Fibroblast of villous mesenchyme (primary cell): ENCODE measurements around the gene TMEM108. TPM values are rescaled to one million over a fixed set of nuclear protein-coding genes. Genes with fewer than 3 reads are reported as not detected.

Experiments
- DNase-seq: peaks from one replicate; pipeline ENCODE4 v3.0.0-alpha.2; 2010; ENCODE audit warnings: low read depth
- H3K4me3 ChIP-seq: 2 replicates; pipeline ENCODE4 v1.5.1; 2011; ENCODE audit warnings: low read depth, mild to moderate bottlenecking, low read length
- total RNA-seq: library from RNA; depleted of rRNA; stranded (reverse); fragments of >200 nt; gene quantifications from 2 replicates; pipeline ENCODE4 v1.2.3, GENCODE V29; 2012
- TF ChIP-seq, protein P1 (sequence below): IDR thresholded peaks from 2 replicates; pipeline ENCODE4 v1.5.1; 2012; ENCODE audit warnings: low read depth, mild to moderate bottlenecking, low read length; ENCODE audit not compliant: insufficient read depth

TMEM108 gene
- total RNA-seq, 1 donor: under 0.01 TPM

- no peak for DNase-seq
- no peak overlapping the region for H3K4me3 ChIP-seq
- TF ChIP-seq, protein P1, sequence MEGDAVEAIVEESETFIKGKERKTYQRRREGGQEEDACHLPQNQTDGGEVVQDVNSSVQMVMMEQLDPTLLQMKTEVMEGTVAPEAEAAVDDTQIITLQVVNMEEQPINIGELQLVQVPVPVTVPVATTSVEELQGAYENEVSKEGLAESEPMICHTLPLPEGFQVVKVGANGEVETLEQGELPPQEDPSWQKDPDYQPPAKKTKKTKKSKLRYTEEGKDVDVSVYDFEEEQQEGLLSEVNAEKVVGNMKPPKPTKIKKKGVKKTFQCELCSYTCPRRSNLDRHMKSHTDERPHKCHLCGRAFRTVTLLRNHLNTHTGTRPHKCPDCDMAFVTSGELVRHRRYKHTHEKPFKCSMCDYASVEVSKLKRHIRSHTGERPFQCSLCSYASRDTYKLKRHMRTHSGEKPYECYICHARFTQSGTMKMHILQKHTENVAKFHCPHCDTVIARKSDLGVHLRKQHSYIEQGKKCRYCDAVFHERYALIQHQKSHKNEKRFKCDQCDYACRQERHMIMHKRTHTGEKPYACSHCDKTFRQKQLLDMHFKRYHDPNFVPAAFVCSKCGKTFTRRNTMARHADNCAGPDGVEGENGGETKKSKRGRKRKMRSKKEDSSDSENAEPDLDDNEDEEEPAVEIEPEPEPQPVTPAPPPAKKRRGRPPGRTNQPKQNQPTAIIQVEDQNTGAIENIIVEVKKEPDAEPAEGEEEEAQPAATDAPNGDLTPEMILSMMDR: no peak
These were observed 236.3 kb downstream of the TMEM108 start for GRCh38 chr3:133274477-133274876.

- TF ChIP-seq, protein P1: no peak
- no peak overlapping the region for H3K4me3 ChIP-seq
- DNase-seq: no peak
These were observed 238.4 kb downstream of the TMEM108 start for GRCh38 chr3:133276594-133276993.

- no peak overlapping the region for H3K4me3 ChIP-seq
- DNase-seq: no peak
- TF ChIP-seq, protein P1: no peak
These were observed 239.6 kb downstream of the TMEM108 start for GRCh38 chr3:133277813-133278212.

GRCh38 chr3:133278260-133279043 is 240.3 kb downstream of the TMEM108 start:
- DNase-seq: no peak
- TF ChIP-seq, protein P1: no peak
- H3K4me3 ChIP-seq: no peak overlapping the region

GRCh38 chr3:133280586-133280985 is 242.4 kb downstream of the TMEM108 start:
- TF ChIP-seq, protein P1: no peak
- DNase-seq: no peak
- no peak overlapping the region for H3K4me3 ChIP-seq

GRCh38 chr3:133282236-133282635 is 244.0 kb downstream of the TMEM108 start:
- no peak overlapping the region for H3K4me3 ChIP-seq
- peak; percentile 34 for DNase-seq
- TF ChIP-seq, protein P1: no peak
